Loucy (cell line): Measurements from ENCODE around the gene CSNK1G1.

Experiments
- H2AFZ ChIP-seq: fragments of 200-600 bp; sonication (generic); 2 replicates; pipeline ENCODE4 v1.6.0; 2016; ENCODE audit warnings: antibody characterized with exemption, mild to moderate bottlenecking, low read length, moderate library complexity
- H3F3A ChIP-seq: fragments of 200-600 bp; 2 replicates; pipeline ENCODE4 v1.6.0; 2016; ENCODE audit warnings: antibody characterized with exemption, low read depth, mild to moderate bottlenecking
- H3K27me3 ChIP-seq: fragments of 200-600 bp; sonication (generic); 2 replicates; pipeline ENCODE4 v1.6.1; 2014; ENCODE audit warnings: low read length, mild to moderate bottlenecking; ENCODE audit not compliant: insufficient read depth, poor library complexity, severe bottlenecking
- H3K36me3 ChIP-seq: fragments of 200-600 bp; sonication (generic); 2 replicates; pipeline ENCODE4 v1.6.1; 2016; ENCODE audit warnings: low read length; ENCODE audit not compliant: insufficient read depth
- H3K4me1 ChIP-seq: fragments of 200-600 bp; sonication (generic); 2 replicates; pipeline ENCODE4 v1.5.1; 2014; ENCODE audit warnings: low read length, mild to moderate bottlenecking; ENCODE audit not compliant: insufficient read depth, poor library complexity, severe bottlenecking
- H3K4me2 ChIP-seq: fragments of 200-600 bp; sonication (generic); 2 replicates; pipeline ENCODE4 v1.6.0; 2014; ENCODE audit warnings: antibody characterized with exemption, low read length, low read depth, mild to moderate bottlenecking; ENCODE audit not compliant: poor library complexity, severe bottlenecking
- H3K4me3 ChIP-seq: fragments of 200-600 bp; sonication (generic); 2 replicates; pipeline ENCODE4 v1.5.1; 2014; ENCODE audit warnings: low read length, mild to moderate bottlenecking, mixed read lengths; ENCODE audit not compliant: poor library complexity, severe bottlenecking
- H3K79me2 ChIP-seq: fragments of 200-600 bp; sonication (generic); 2 replicates; pipeline ENCODE4 v1.6.1; 2014; ENCODE audit warnings: low read length; ENCODE audit not compliant: insufficient read depth
- H3K9ac ChIP-seq: fragments of 200-600 bp; sonication (generic); 2 replicates; pipeline ENCODE4 v1.6.0; 2014; ENCODE audit warnings: mild to moderate bottlenecking, low read depth, low read length, moderate library complexity; ENCODE audit not compliant: poor library complexity, severe bottlenecking
- H3K9me2 ChIP-seq: fragments of 200-600 bp; sonication (generic); replicated peaks from 2 replicates; pipeline ENCODE4 v1.6.1; 2016; ENCODE audit warnings: low read depth, low read length, mixed read lengths
- H3K9me3 ChIP-seq: fragments of 200-600 bp; sonication (generic); 2 replicates; pipeline ENCODE4 v1.6.1; 2014; ENCODE audit warnings: mild to moderate bottlenecking, antibody characterized with exemption, low read length, low read depth; ENCODE audit not compliant: insufficient read depth
- H4K20me1 ChIP-seq: fragments of 200-600 bp; sonication (generic); 2 replicates; pipeline ENCODE4 v1.6.0; 2014; ENCODE audit warnings: antibody characterized with exemption, low read length, mild to moderate bottlenecking; ENCODE audit not compliant: insufficient read depth, poor library complexity, severe bottlenecking
- EZH2phosphoT487 ChIP-seq: fragments of 200-600 bp; IDR thresholded peaks from 2 replicates; pipeline ENCODE4 v1.6.1; 2018; ENCODE audit warnings: antibody characterized with exemption, mild to moderate bottlenecking, moderate library complexity, borderline replicate concordance
- TF ChIP-seq, protein P1 (sequence below): fragments of 200-600 bp; sonication (generic); conservative IDR thresholded peaks from 2 replicates; pipeline ENCODE4 v1.5.1; 2014; ENCODE audit warnings: mild to moderate bottlenecking, antibody characterized with exemption, low read length

Gene CSNK1G1

GRCh38 chr15:64287953-64288352, 68.0 kb downstream of the CSNK1G1 start:
- no peak for TF ChIP-seq EZH2phosphoT487
- TF ChIP-seq, protein P1, sequence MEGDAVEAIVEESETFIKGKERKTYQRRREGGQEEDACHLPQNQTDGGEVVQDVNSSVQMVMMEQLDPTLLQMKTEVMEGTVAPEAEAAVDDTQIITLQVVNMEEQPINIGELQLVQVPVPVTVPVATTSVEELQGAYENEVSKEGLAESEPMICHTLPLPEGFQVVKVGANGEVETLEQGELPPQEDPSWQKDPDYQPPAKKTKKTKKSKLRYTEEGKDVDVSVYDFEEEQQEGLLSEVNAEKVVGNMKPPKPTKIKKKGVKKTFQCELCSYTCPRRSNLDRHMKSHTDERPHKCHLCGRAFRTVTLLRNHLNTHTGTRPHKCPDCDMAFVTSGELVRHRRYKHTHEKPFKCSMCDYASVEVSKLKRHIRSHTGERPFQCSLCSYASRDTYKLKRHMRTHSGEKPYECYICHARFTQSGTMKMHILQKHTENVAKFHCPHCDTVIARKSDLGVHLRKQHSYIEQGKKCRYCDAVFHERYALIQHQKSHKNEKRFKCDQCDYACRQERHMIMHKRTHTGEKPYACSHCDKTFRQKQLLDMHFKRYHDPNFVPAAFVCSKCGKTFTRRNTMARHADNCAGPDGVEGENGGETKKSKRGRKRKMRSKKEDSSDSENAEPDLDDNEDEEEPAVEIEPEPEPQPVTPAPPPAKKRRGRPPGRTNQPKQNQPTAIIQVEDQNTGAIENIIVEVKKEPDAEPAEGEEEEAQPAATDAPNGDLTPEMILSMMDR, result no peak
- Histone ChIP-seq H3K4me2 (no peak overlapping the region), H3K9me2 (no peaks in the 10 kb centered on the region), H3K79me2 (peaks cover 76% of the 10 kb centered on the region), H3K4me1 (peaks cover under 1% of the 10 kb centered on the region), H3K9ac (no peak overlapping the region), H2AFZ (no peak overlapping the region), H3K9me3 (no peaks in the 10 kb centered on the region), H4K20me1 (peaks cover 18% of the 10 kb centered on the region), H3K4me3 (no peak overlapping the region), H3K27me3 (no peaks in the 10 kb centered on the region), H3F3A (no peaks in the 10 kb centered on the region), H3K36me3 (peaks cover 10% of the 10 kb centered on the region; the same call in 1 of the 2 replicates)

DNA sequence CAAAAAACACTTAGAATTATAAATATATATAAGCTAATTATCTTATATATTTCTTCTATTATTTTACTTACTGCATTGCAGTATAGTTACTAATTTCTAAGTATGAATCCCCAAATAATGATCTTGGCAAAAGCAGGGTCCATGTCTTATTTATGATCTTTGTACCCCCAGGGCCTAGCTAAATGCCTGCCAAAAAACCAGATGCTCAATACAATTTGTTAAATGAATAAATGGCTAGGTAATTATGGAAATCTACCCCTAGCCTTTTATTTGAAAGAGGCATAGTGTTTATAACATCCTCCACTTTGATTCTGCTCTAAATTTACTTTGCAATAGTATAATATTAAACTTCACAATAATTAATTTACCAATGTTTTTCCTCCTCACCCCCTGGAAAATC, 69.5 kb downstream of the CSNK1G1 start:
- peaks cover 10% of the 10 kb centered on the region; the same call in 1 of the 2 replicates for H3K36me3 ChIP-seq
- peaks cover 79% of the 10 kb centered on the region for H3K79me2 ChIP-seq
- no peak overlapping the region for H3K9ac ChIP-seq
- H2AFZ ChIP-seq, result no peak overlapping the region
- no peaks in the 10 kb centered on the region for H3K27me3 ChIP-seq
- no peaks in the 10 kb centered on the region for H3F3A ChIP-seq
- H3K4me1 ChIP-seq, result peaks cover 8% of the 10 kb centered on the region
- no peak overlapping the region for H3K4me2 ChIP-seq
- TF ChIP-seq EZH2phosphoT487, result no peak
- TF ChIP-seq, protein P1, result no peak
- peaks cover 23% of the 10 kb centered on the region for H4K20me1 ChIP-seq
- no peaks in the 10 kb centered on the region for H3K9me3 ChIP-seq
- no peaks in the 10 kb centered on the region for H3K9me2 ChIP-seq
- no peak overlapping the region for H3K4me3 ChIP-seq

- no peak overlapping the region for H3K9ac ChIP-seq
- H3K4me1 ChIP-seq, result peaks cover 8% of the 10 kb centered on the region
- H3F3A ChIP-seq, result no peaks in the 10 kb centered on the region
- H3K9me3 ChIP-seq, result no peaks in the 10 kb centered on the region
- no peak overlapping the region for H3K4me2 ChIP-seq
- H4K20me1 ChIP-seq, result peaks cover 23% of the 10 kb centered on the region
- H3K27me3 ChIP-seq, result no peaks in the 10 kb centered on the region
- peaks cover 16% of the 10 kb centered on the region; the same call in 1 of the 2 replicates for H3K36me3 ChIP-seq
- TF ChIP-seq, protein P1, result no peak
- H3K9me2 ChIP-seq, result no peaks in the 10 kb centered on the region
- no peak overlapping the region for H3K4me3 ChIP-seq
- no peak overlapping the region for H2AFZ ChIP-seq
- H3K79me2 ChIP-seq, result peaks cover 84% of the 10 kb centered on the region
Measured at GRCh38 chr15:64285871-64286270, 70.1 kb downstream of the CSNK1G1 start.
